ENCODE data around the gene CARD19.

- TF ChIP-seq CTCF (IDR thresholded peaks at IDR 0.05 in 2 of 3, conservative IDR thresholded peaks at IDR 0.05 in 1 of 3; ENCODE audit: borderline replicate concordance in 1 of 3, insufficient read depth in 1 of 3, low read depth in 2 of 3, low read length in 2 of 3): no peak
- TF ChIP-seq POLR2AphosphoS5 (IDR thresholded peaks at IDR 0.05; ENCODE audit: low read depth, low read length): peak; percentile 87
- no peak for TF ChIP-seq EZH2phosphoT487 (IDR thresholded peaks at IDR 0.05; ENCODE audit: borderline replicate concordance)
- TF ChIP-seq YY1 (IDR thresholded peaks at IDR 0.05; ENCODE audit: extremely low read depth, insufficient replicate concordance, low read depth, low read length): no peak
- TF ChIP-seq EZH2 (IDR thresholded peaks at IDR 0.05): no peak
- peak; percentile 32 for TF ChIP-seq POLR2A (IDR thresholded peaks at IDR 0.05; ENCODE audit: borderline replicate concordance, extremely low read depth, insufficient read depth, insufficient read length)
- no peak for TF ChIP-seq JUND (IDR thresholded peaks at IDR 0.05)
- TF ChIP-seq CEBPB (IDR thresholded peaks at IDR 0.05; ENCODE audit: low read depth): no peak
- TF ChIP-seq SP1 (IDR thresholded peaks at IDR 0.05; ENCODE audit: low read depth): no peak
- no peak for TF ChIP-seq ATF3 (IDR thresholded peaks at IDR 0.05)
- TF ChIP-seq ZFX (IDR thresholded peaks at IDR 0.05): peak; percentile 59
- no peak for TF ChIP-seq REST (IDR thresholded peaks at IDR 0.05; ENCODE audit: low read depth)
- TF ChIP-seq RAD21 (IDR thresholded peaks at IDR 0.05; ENCODE audit: low read depth): no peak
Observed at GRCh38 chr9:93096131-93096802, at the start of gene CARD19.
